Heart left ventricle (tissue), 16 donors: ENCODE measurements around the gene CHIC2. TPM values are rescaled to one million over a fixed set of nuclear protein-coding genes. Genes with fewer than 3 reads are reported as not detected.
"Not testable (repeated sequence)": the region's sequence is repeated elsewhere in the genome, so short reads cannot be mapped to it uniquely, and the experiment has no call there.

Source experiments
- ATAC-seq, 4 donors: fragments of 200-7000 bp; cut with Tn5 transposase; one replicate each; pipeline ENCODE4 v1.9.1; 2020 to 2022; ENCODE audit warnings: moderate library complexity in 4 of 4, mild to moderate bottlenecking in 3 of 4, moderate number of reproducible peaks in 1 of 4
- DNase-seq, 5 donors: peaks; one replicate each; pipeline ENCODE4 v3.0.0-alpha.2; 2020
- H3K27ac ChIP-seq, 12 donors: fragments of 200-600 bp; sonication (generic) in 4 of 12; one replicate each; pipeline versions ENCODE4 v1.5.0 to v1.8.0; 2016 to 2022; ENCODE audit warnings: mild to moderate bottlenecking in 2 of 12
- H3K27me3 ChIP-seq, 9 donors: fragments of 200-600 bp; sonication (generic) in 2 of 9; one replicate each; pipeline versions ENCODE4 v1.5.1 to v1.8.0; 2016 to 2022; ENCODE audit warnings: mild to moderate bottlenecking in 3 of 9
- H3K36me3 ChIP-seq, 9 donors: fragments of 200-600 bp; sonication (generic) in 2 of 9; one replicate each; pipeline versions ENCODE4 v1.5.0 to v1.8.0; 2018 to 2022; ENCODE audit warnings: mild to moderate bottlenecking in 2 of 9
- H3K4me1 ChIP-seq, 12 donors: fragments of 200-600 bp; sonication (generic) in 4 of 12; one replicate each; pipeline versions ENCODE4 v1.5.0 to v1.8.0; 2016 to 2022; ENCODE audit warnings: mild to moderate bottlenecking in 3 of 12
- H3K4me3 ChIP-seq, 12 donors: fragments of 200-600 bp; sonication (generic) in 4 of 12; one replicate each; pipeline versions ENCODE4 v1.5.0 to v1.8.0; 2017 to 2022; ENCODE audit warnings: mild to moderate bottlenecking in 9 of 12, moderate library complexity in 4 of 12
- H3K9me3 ChIP-seq, 12 donors: fragments of 200-600 bp; sonication (generic) in 4 of 12; one replicate each; pipeline versions ENCODE4 v1.5.0 to v1.8.0; 2016 to 2022; ENCODE audit warnings: mild to moderate bottlenecking in 1 of 12
- POLR2A ChIP-seq, 2 donors: fragments of 450-650 bp; IDR thresholded peaks; one replicate each; pipeline ENCODE4 v1.6.1; 2017; ENCODE audit warnings: antibody characterized with exemption in 2 of 2, mild to moderate bottlenecking in 2 of 2, moderate library complexity in 2 of 2
- WGBS, 4 donors: extraction: QIAGEN DNeasy Blood & Tissue Kit in 2 of 4; methylation state at CpG; one replicate each; pipeline versions ENCODE4 v1.1.5 to v1.1.7; 2013 to 2018; 5-methylcytosine and 5-hydroxymethylcytosine counted together
- intact Hi-C, 10 donors: fragments of 100-400 bp; cut with DNase I; formaldehyde crosslinking; loops; one replicate each; pipeline versions ENCODE4 v1.11.1 to v1.14.2; 2022
- polyA plus RNA-seq, 2 donors: library from polyadenylated mRNA; stranded (reverse); fragments of 200-250 nt; gene quantifications; one replicate each; pipeline ENCODE4 v1.2.3, GENCODE V29; 2013
- total RNA-seq, 9 donors: library from RNA; depleted of rRNA in 2 of 9; stranded (reverse); fragments of >200 nt in 2 of 9; fragmentation: NEBNext Ultra II Directional in 3 of 9; extraction: Animal tissue kit (Norgen Biotek cat#: 25700) in 3 of 9; gene quantifications; one replicate each; pipeline versions ENCODE4 v1.1.0 to v1.2.4, GENCODE V29; 2016 to 2023
- TF ChIP-seq, protein P1 (sequence below), 12 donors: fragments of 200-600 bp; sonication (generic) in 4 of 12; IDR thresholded peaks; one replicate each; pipeline versions ENCODE4 v1.5.0 to v1.8.0; 2018 to 2022; ENCODE audit warnings: antibody characterized with exemption in 12 of 12, mild to moderate bottlenecking in 5 of 12
- donor health status: ischemic (EF 13 %, LVEDD 7.1; RV severe dilation, severe dysfunction).
- donor health status: healthy with polysubstance abuse.
- donor health status: DM: no; HTN: yes; CAD: no.
- donor health status: DM: no; HTN: no; CAD: no.
- donor health status: ischemic (EF 25% LVEDD 6.9; RV normal size, moderate dysfunction).
- donor health status: ischemic (EF 25% LVEDD 5.7; RV mildly dilated, moderate dysfunction).
- donor health status: healthy.
- donor health status: DM: yes; HTN: yes; CAD: no.
- donor health status: ischemic (EF 35%, LVEDD 5.7; RV mildly dilated, moderate dysfunction).
- donor health status: nonischemic (EF 11% LVEDD 7.7; RV severe dilation, severe dysfunction).
- donor health status: DM: yes; HTN: yes; CAD: no.
- donor health status: PGD.
- donor health status: ischemic (EF 29% LVEDD 5.4; RV normal size, mild dysfunction).
- donor health status: nonischemic (EF 23%, LVEDD 6.1; RV moderate dilation, normal function).

The CHIC2 gene
- total and polyA plus RNA-seq, 11 donors, result 5.5 to 17.8 (median 11.2) TPM

GRCh38 chr4:54025582-54025981, 38.8 kb downstream of the CHIC2 start:
- Histone ChIP-seq H3K27me3 (no peaks in the 10 kb centered on the region), H3K4me1 (peaks cover 0 to 12% (median 0%) of the 10 kb centered on the region in 12 donors), H3K9me3 (no peaks in the 10 kb centered on the region), H3K27ac (no peak overlapping the region), H3K4me3 (no peak overlapping the region), H3K36me3 (no peaks in the 10 kb centered on the region)
- TF ChIP-seq, protein P1, sequence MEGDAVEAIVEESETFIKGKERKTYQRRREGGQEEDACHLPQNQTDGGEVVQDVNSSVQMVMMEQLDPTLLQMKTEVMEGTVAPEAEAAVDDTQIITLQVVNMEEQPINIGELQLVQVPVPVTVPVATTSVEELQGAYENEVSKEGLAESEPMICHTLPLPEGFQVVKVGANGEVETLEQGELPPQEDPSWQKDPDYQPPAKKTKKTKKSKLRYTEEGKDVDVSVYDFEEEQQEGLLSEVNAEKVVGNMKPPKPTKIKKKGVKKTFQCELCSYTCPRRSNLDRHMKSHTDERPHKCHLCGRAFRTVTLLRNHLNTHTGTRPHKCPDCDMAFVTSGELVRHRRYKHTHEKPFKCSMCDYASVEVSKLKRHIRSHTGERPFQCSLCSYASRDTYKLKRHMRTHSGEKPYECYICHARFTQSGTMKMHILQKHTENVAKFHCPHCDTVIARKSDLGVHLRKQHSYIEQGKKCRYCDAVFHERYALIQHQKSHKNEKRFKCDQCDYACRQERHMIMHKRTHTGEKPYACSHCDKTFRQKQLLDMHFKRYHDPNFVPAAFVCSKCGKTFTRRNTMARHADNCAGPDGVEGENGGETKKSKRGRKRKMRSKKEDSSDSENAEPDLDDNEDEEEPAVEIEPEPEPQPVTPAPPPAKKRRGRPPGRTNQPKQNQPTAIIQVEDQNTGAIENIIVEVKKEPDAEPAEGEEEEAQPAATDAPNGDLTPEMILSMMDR (IDR thresholded peaks at IDR 0.05), result no peak
- no peak for TF ChIP-seq POLR2A (IDR thresholded peaks at IDR 0.05)
- no peak for DNase-seq
- ATAC-seq, result no peak
- WGBS, 4 donors, result 98% methylated on average over 7 of the region's 7 CpGs
- intact Hi-C loops, result no loop called here

GRCh38 chr4:54023019-54023418, 41.4 kb downstream of the CHIC2 start:
- intact Hi-C loops, H3K27me3 ChIP-seq, DNase-seq: not testable (repeated sequence)

DNA sequence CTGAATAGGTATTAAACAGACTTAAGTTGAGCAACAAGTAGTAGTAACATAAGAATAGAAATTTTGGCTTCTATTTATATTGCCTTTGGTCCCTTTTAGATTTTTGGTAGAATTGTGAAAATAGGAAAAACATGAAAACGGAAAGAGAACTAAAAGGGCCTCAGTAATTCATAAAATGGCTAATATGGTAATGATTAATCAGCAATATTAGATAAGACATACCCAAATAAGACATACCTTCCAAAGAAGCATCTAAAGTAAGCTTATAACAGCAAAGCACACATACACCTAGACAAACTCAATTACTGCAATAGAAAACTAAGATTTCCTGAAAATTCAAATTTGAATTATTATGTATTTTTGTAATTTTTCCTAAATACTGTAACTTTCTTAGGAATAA, 46.4 kb downstream of the CHIC2 start:
- Histone ChIP-seq H3K9me3 (no peaks in the 10 kb centered on the region), H3K27ac (no peak overlapping the region), H3K27me3 (no peaks in the 10 kb centered on the region), H3K4me3 (no peak overlapping the region), H3K4me1 (peaks cover 0 to 13% (median 0%) of the 10 kb centered on the region in 12 donors), H3K36me3 (peaks cover 0 to 13% (median 9%) of the 10 kb centered on the region in 9 donors)
- TF ChIP-seq POLR2A (IDR thresholded peaks at IDR 0.05), result no peak
- TF ChIP-seq, protein P1 (IDR thresholded peaks at IDR 0.05), result no peak
- 93 to 95% (median 95%) methylated on average over 1 of the region's 1 CpG for WGBS, 4 donors
- no peak for ATAC-seq
- intact Hi-C loops, result no loop called here
- DNase-seq, result no peak

More at GRCh38 chr4:54023019-54023418, 41.4 kb downstream of the CHIC2 start:
- H3K4me3 ChIP-seq, H3K36me3 ChIP-seq, H3K9me3 ChIP-seq, H3K27ac ChIP-seq, ATAC-seq: not testable (repeated sequence)
- peaks cover 0 to 26% (median 0%) of the 10 kb centered on the region in 12 donors for H3K4me1 ChIP-seq
- 95 to 98% (median 97%) methylated on average over 8 of the region's 8 CpGs for WGBS, 4 donors

DNA sequence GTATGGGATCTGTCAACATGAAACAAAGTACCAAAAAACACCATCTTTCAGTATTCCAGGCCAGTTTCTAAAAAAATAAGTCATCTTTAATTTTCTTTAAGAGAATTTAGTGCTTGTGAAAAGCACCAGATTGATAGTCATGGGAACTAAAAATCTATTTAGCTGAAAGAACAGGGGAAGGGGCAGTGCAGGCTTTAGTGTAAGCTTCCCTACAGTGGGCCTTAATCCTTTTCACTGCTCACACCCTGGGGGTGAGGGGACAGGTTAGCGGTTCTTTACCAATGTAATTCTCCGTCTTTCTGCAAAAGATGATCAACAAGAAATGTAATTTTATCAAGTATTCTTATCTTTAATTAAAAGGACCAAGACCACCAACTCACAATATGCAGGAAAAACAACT, 47.1 kb downstream of the CHIC2 start:
- ATAC-seq (no peak), DNase-seq (no peak)
- Histone ChIP-seq H3K36me3 (peaks cover 0 to 19% (median 11%) of the 10 kb centered on the region in 9 donors), H3K4me3 (no peak overlapping the region), H3K4me1 (peaks cover 0 to 13% (median 0%) of the 10 kb centered on the region in 12 donors), H3K27ac (no peak overlapping the region), H3K27me3 (no peaks in the 10 kb centered on the region), H3K9me3 (no peaks in the 10 kb centered on the region)
- WGBS, 4 donors, result 95 to 99% (median 96%) methylated on average over 2 of the region's 2 CpGs
- intact Hi-C loops, result no loop called here
- TF ChIP-seq, protein P1 (IDR thresholded peaks at IDR 0.05), result no peak
- no peak for TF ChIP-seq POLR2A (IDR thresholded peaks at IDR 0.05)

DNA sequence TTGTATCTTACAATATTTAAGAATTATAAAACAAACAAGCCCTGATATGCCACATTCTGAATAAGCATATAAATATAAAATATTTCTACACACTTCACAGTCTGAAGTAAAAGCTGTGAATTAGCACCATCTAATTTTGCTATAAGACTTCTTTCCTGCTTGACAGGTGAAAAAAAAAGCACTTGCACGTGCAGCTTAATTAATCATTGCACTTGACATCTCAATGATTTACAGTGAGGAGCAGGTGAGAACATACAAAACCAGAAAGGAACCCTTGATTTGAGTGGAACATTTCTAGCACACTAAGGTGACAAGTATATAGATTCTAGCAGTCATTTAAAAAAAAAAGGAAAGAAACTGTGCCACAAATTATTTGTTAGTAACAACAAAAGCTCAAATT, 47.9 kb downstream of the CHIC2 start:
- 46 to 54% (median 47%) methylated on average over 1 of the region's 1 CpG for WGBS, 4 donors
- Histone ChIP-seq H3K9me3 (no peaks in the 10 kb centered on the region), H3K27ac (no peak overlapping the region), H3K4me3 (no peak overlapping the region), H3K4me1 (peaks cover 0 to 13% (median 0%) of the 10 kb centered on the region in 12 donors), H3K27me3 (no peaks in the 10 kb centered on the region), H3K36me3 (peaks cover 0 to 24% (median 11%) of the 10 kb centered on the region in 9 donors)
- DNase-seq (no peak), ATAC-seq (no peak)
- no peak for TF ChIP-seq POLR2A (IDR thresholded peaks at IDR 0.05)
- TF ChIP-seq, protein P1 (IDR thresholded peaks at IDR 0.05), result no peak
- intact Hi-C loops, result no loop called here
